Measurements from ENCODE around the gene SHISA9. TPM values are rescaled to one million over a fixed set of nuclear protein-coding genes. Genes with fewer than 3 reads are reported as not detected.

SHISA9 gene
- polyA plus RNA-seq, 1 of the 3 experiments (the other 2 are of a cell fraction) = 0.02 TPM

DNA sequence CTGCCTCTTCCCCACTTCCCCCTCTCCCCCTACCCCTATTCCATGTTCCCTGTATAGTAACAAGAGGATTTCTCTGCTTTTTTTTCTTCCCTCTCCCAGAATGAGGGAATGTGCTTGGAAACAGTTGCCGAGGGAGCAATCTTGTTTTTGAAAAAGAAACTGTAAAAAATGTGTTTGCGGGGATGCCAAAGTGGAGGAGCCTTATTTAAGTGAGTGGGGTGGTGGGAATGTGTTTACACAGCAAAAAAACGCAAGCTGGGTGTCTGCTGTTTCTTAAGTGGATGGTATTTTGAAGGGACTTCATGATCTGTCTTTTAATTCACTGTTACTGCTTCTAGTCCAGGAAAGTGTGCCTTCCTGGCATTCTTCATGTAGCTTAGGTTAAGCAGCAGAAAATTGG lies 254.4 kb downstream of the SHISA9 start:
- Histone ChIP-seq H2AFZ (ENCODE audit: low read depth) (no peak overlapping the region), H3K9ac (no peak overlapping the region), H3K9me3 (no peaks in the 10 kb centered on the region), H3K36me3 (replicated peaks in 1 of 2; ENCODE audit: control insufficient read depth in 1 of 2, insufficient read depth in 2 of 2, low read length in 1 of 2) (no peaks in the 10 kb centered on the region), H4K20me1 (ENCODE audit: insufficient read depth) (no peaks in the 10 kb centered on the region), H3K4me2 (no peak overlapping the region), H3K79me2 (ENCODE audit: insufficient read depth) (no peaks in the 10 kb centered on the region), H3K27ac (ENCODE audit: low read depth in 2 of 2, low read length in 1 of 2) (no peak overlapping the region), H3K4me3 (ENCODE audit: low read depth in 2 of 2, low read length in 1 of 2) (no peak overlapping the region), H3K27me3 (ENCODE audit: insufficient read depth) (no peaks in the 10 kb centered on the region), H3K9me2 (no peaks in the 10 kb centered on the region), H3K4me1 (ENCODE audit: control insufficient read depth in 1 of 2, insufficient read depth in 2 of 2, low read depth in 1 of 2, low read length in 1 of 2) (no peaks in the 10 kb centered on the region), H3F3A (replicated peaks; ENCODE audit: insufficient read depth) (no peaks in the 10 kb centered on the region)
- 14% methylated on average over 3 of the region's 3 CpGs for WGBS (ENCODE audit: low lambda C conversion rate)
- DNase-seq = no peak
- ChIA-PET POLR2A (no interaction called here), CTCF (no interaction called here)
- TF ChIP-seq TCF12 (IDR thresholded peaks at IDR 0.05) (no peak), NRF1 (IDR thresholded peaks at IDR 0.05; ENCODE audit: low read depth, low read length) (no peak), ELF1 (IDR thresholded peaks at IDR 0.05) (no peak), MEF2A (IDR thresholded peaks at IDR 0.05; ENCODE audit: borderline replicate concordance, low read depth) (no peak), SMC3 (IDR thresholded peaks at IDR 0.05; ENCODE audit: low read depth, low read length) (no peak), JUND (IDR thresholded peaks at IDR 0.05) (no peak), CHD2 (IDR thresholded peaks at IDR 0.05; ENCODE audit: low read length, partially characterized antibody) (no peak), FOXM1 (IDR thresholded peaks at IDR 0.05; ENCODE audit: low read depth) (no peak), MXI1 (IDR thresholded peaks at IDR 0.05; ENCODE audit: low read depth, low read length) (no peak), EZH2phosphoT487 (IDR thresholded peaks at IDR 0.05; ENCODE audit: borderline replicate concordance, low read depth) (no peak), TAF1 (IDR thresholded peaks at IDR 0.05; ENCODE audit: borderline replicate concordance, low read depth, low read length) (no peak), EP300 (IDR thresholded peaks at IDR 0.05; ENCODE audit: borderline replicate concordance in 1 of 2, low read depth in 1 of 2, low read length in 1 of 2) (no peak), TEAD4 (IDR thresholded peaks at IDR 0.05; ENCODE audit: borderline replicate concordance, insufficient read depth) (no peak), RFX5 (IDR thresholded peaks at IDR 0.05; ENCODE audit: low read length) (no peak), RXRA (IDR thresholded peaks at IDR 0.05; ENCODE audit: borderline replicate concordance, low read depth) (no peak)
- TF ChIP-seq, protein P1, sequence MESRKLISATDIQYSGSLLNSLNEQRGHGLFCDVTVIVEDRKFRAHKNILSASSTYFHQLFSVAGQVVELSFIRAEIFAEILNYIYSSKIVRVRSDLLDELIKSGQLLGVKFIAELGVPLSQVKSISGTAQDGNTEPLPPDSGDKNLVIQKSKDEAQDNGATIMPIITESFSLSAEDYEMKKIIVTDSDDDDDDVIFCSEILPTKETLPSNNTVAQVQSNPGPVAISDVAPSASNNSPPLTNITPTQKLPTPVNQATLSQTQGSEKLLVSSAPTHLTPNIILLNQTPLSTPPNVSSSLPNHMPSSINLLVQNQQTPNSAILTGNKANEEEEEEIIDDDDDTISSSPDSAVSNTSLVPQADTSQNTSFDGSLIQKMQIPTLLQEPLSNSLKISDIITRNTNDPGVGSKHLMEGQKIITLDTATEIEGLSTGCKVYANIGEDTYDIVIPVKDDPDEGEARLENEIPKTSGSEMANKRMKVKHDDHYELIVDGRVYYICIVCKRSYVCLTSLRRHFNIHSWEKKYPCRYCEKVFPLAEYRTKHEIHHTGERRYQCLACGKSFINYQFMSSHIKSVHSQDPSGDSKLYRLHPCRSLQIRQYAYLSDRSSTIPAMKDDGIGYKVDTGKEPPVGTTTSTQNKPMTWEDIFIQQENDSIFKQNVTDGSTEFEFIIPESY (IDR thresholded peaks at IDR 0.05; ENCODE audit: borderline replicate concordance, low read depth) = no peak
- TF ChIP-seq, protein P2, sequence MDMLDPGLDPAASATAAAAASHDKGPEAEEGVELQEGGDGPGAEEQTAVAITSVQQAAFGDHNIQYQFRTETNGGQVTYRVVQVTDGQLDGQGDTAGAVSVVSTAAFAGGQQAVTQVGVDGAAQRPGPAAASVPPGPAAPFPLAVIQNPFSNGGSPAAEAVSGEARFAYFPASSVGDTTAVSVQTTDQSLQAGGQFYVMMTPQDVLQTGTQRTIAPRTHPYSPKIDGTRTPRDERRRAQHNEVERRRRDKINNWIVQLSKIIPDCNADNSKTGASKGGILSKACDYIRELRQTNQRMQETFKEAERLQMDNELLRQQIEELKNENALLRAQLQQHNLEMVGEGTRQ (IDR thresholded peaks at IDR 0.05; ENCODE audit: borderline replicate concordance, low read depth, low read length) = no peak
- TF ChIP-seq, protein P3, sequence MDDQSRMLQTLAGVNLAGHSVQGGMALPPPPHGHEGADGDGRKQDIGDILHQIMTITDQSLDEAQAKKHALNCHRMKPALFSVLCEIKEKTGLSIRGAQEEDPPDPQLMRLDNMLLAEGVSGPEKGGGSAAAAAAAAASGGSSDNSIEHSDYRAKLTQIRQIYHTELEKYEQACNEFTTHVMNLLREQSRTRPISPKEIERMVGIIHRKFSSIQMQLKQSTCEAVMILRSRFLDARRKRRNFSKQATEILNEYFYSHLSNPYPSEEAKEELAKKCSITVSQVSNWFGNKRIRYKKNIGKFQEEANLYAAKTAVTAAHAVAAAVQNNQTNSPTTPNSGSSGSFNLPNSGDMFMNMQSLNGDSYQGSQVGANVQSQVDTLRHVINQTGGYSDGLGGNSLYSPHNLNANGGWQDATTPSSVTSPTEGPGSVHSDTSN (IDR thresholded peaks at IDR 0.05) = no peak
- TF ChIP-seq, protein P4, sequence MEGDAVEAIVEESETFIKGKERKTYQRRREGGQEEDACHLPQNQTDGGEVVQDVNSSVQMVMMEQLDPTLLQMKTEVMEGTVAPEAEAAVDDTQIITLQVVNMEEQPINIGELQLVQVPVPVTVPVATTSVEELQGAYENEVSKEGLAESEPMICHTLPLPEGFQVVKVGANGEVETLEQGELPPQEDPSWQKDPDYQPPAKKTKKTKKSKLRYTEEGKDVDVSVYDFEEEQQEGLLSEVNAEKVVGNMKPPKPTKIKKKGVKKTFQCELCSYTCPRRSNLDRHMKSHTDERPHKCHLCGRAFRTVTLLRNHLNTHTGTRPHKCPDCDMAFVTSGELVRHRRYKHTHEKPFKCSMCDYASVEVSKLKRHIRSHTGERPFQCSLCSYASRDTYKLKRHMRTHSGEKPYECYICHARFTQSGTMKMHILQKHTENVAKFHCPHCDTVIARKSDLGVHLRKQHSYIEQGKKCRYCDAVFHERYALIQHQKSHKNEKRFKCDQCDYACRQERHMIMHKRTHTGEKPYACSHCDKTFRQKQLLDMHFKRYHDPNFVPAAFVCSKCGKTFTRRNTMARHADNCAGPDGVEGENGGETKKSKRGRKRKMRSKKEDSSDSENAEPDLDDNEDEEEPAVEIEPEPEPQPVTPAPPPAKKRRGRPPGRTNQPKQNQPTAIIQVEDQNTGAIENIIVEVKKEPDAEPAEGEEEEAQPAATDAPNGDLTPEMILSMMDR (IDR thresholded peaks at IDR 0.05) = no peak
- TF ChIP-seq, protein P5, sequence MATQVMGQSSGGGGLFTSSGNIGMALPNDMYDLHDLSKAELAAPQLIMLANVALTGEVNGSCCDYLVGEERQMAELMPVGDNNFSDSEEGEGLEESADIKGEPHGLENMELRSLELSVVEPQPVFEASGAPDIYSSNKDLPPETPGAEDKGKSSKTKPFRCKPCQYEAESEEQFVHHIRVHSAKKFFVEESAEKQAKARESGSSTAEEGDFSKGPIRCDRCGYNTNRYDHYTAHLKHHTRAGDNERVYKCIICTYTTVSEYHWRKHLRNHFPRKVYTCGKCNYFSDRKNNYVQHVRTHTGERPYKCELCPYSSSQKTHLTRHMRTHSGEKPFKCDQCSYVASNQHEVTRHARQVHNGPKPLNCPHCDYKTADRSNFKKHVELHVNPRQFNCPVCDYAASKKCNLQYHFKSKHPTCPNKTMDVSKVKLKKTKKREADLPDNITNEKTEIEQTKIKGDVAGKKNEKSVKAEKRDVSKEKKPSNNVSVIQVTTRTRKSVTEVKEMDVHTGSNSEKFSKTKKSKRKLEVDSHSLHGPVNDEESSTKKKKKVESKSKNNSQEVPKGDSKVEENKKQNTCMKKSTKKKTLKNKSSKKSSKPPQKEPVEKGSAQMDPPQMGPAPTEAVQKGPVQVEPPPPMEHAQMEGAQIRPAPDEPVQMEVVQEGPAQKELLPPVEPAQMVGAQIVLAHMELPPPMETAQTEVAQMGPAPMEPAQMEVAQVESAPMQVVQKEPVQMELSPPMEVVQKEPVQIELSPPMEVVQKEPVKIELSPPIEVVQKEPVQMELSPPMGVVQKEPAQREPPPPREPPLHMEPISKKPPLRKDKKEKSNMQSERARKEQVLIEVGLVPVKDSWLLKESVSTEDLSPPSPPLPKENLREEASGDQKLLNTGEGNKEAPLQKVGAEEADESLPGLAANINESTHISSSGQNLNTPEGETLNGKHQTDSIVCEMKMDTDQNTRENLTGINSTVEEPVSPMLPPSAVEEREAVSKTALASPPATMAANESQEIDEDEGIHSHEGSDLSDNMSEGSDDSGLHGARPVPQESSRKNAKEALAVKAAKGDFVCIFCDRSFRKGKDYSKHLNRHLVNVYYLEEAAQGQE (IDR thresholded peaks at IDR 0.05; ENCODE audit: low read depth, low read length) = no peak

Measured in SK-N-SH (cell line).